NCI-H187 treated with DMSO at 0.1 percent for 48 hours (cell line): ENCODE results near the gene STMP1.

ENCODE experiments used
- DNase-seq: peaks from one replicate; lab custom pipeline; 2025; lab: John Stamatoyannopoulos, UW

STMP1 gene

GRCh38 chr7:135719688-135720087 lies 57.4 kb downstream of the STMP1 start:
- DNase-seq: no peak

- no peak for DNase-seq
Observed at GRCh38 chr7:135721198-135721820, 59.0 kb downstream of the STMP1 start.

GRCh38 chr7:135723411-135723810 lies 61.1 kb downstream of the STMP1 start:
- DNase-seq: no peak
